Measurements from ENCODE around the gene CDKN1B. TPM values are rescaled to one million over a fixed set of nuclear protein-coding genes. Genes with fewer than 3 reads are reported as not detected.

CDKN1B gene
- 54.8 and 61.9 TPM in 2 replicates for total RNA-seq

- Mint-ChIP-seq H3K4me1 (ENCODE audit: low read depth) (peaks cover 71% of the 10 kb centered on the region), H3K27ac (peak within 1 kb of the TSS; percentile 99), H3K9me3 (no peaks in the 10 kb centered on the region), H3K27me3 (ENCODE audit: insufficient read depth) (no peaks in the 10 kb centered on the region), H3K4me3 (peak within 1 kb of the TSS; percentile 98), H3K36me3 (ENCODE audit: low read depth) (peaks cover 44% of the 10 kb centered on the region)
- intact Hi-C loops (cut with micrococcal nuclease) = loop anchor here (1.0 to 10.0 kb wide), 9 partner anchors 8 to 1992 kb away; partner anchors contain the start of genes BORCS5, DDX47, DUSP16 and YBX3
- peak; percentile 77 for DNase-seq (ENCODE audit: low spot score)
Measured at GRCh38 chr12:12716793-12717585, at the start of gene CDKN1B. Gene CDKN1B (plus strand): TSS chr12:12717368. CDS start chr12:12717840, 472 bp downstream.

- H3K4me1 Mint-ChIP-seq (ENCODE audit: low read depth) = peaks cover 19% of the 10 kb centered on the region
- no peak overlapping the region for H3K4me3 Mint-ChIP-seq
- no peak overlapping the region for H3K27ac Mint-ChIP-seq
- peaks cover 2% of the 10 kb centered on the region for H3K27me3 Mint-ChIP-seq (ENCODE audit: insufficient read depth)
- no peak for DNase-seq (ENCODE audit: low spot score)
- no peaks in the 10 kb centered on the region for H3K9me3 Mint-ChIP-seq
- H3K36me3 Mint-ChIP-seq (ENCODE audit: low read depth) = peaks cover 4% of the 10 kb centered on the region
- intact Hi-C loops (cut with micrococcal nuclease) = no loop called here
Measured at GRCh38 chr12:12668005-12668404, 49.2 kb upstream of the CDKN1B start.

- no peak for DNase-seq (ENCODE audit: low spot score)
- H3K27ac Mint-ChIP-seq = no peak overlapping the region
- H3K36me3 Mint-ChIP-seq (ENCODE audit: low read depth) = peaks cover 8% of the 10 kb centered on the region
- intact Hi-C loops (cut with micrococcal nuclease) = no loop called here
- no peak overlapping the region for H3K4me3 Mint-ChIP-seq
- peaks cover 25% of the 10 kb centered on the region for H3K4me1 Mint-ChIP-seq (ENCODE audit: low read depth)
- H3K9me3 Mint-ChIP-seq = no peaks in the 10 kb centered on the region
- H3K27me3 Mint-ChIP-seq (ENCODE audit: insufficient read depth) = peaks cover 2% of the 10 kb centered on the region
Measured at GRCh38 chr12:12669020-12669419, 48.1 kb upstream of the CDKN1B start.

GRCh38 chr12:12671850-12672660, 45.1 kb upstream of the CDKN1B start:
- peak overlapping the region; percentile 7 for H3K27ac Mint-ChIP-seq
- H3K9me3 Mint-ChIP-seq = no peaks in the 10 kb centered on the region
- DNase-seq (ENCODE audit: low spot score) = no peak
- no peaks in the 10 kb centered on the region for H3K27me3 Mint-ChIP-seq (ENCODE audit: insufficient read depth)
- intact Hi-C loops (cut with micrococcal nuclease) = no loop called here
- peaks cover 26% of the 10 kb centered on the region for H3K4me1 Mint-ChIP-seq (ENCODE audit: low read depth)
- H3K4me3 Mint-ChIP-seq = no peak overlapping the region
- H3K36me3 Mint-ChIP-seq (ENCODE audit: low read depth) = peaks cover 6% of the 10 kb centered on the region

GRCh38 chr12:12673296-12673695, 43.9 kb upstream of the CDKN1B start:
- H3K4me1 Mint-ChIP-seq (ENCODE audit: low read depth) = peaks cover 26% of the 10 kb centered on the region
- H3K4me3 Mint-ChIP-seq = no peak overlapping the region
- intact Hi-C loops (cut with micrococcal nuclease) = no loop called here
- H3K27ac Mint-ChIP-seq = peak overlapping the region; percentile 36
- no peaks in the 10 kb centered on the region for H3K9me3 Mint-ChIP-seq
- H3K27me3 Mint-ChIP-seq (ENCODE audit: insufficient read depth) = no peaks in the 10 kb centered on the region
- peaks cover 6% of the 10 kb centered on the region for H3K36me3 Mint-ChIP-seq (ENCODE audit: low read depth)
- DNase-seq (ENCODE audit: low spot score) = no peak

- Mint-ChIP-seq H3K27me3 (ENCODE audit: insufficient read depth) (no peaks in the 10 kb centered on the region), H3K9me3 (no peaks in the 10 kb centered on the region), H3K27ac (no peak overlapping the region), H3K4me3 (no peak overlapping the region), H3K4me1 (ENCODE audit: low read depth) (peaks cover 21% of the 10 kb centered on the region), H3K36me3 (ENCODE audit: low read depth) (peaks cover 6% of the 10 kb centered on the region)
- intact Hi-C loops (cut with micrococcal nuclease) = no loop called here
- DNase-seq (ENCODE audit: low spot score) = no peak
Measured at GRCh38 chr12:12676605-12677004, 40.6 kb upstream of the CDKN1B start.

GRCh38 chr12:12681061-12681765, 36.0 kb upstream of the CDKN1B start:
- no peaks in the 10 kb centered on the region for H3K9me3 Mint-ChIP-seq
- H3K4me1 Mint-ChIP-seq (ENCODE audit: low read depth) = peaks cover 6% of the 10 kb centered on the region
- intact Hi-C loops (cut with micrococcal nuclease) = no loop called here
- H3K27ac Mint-ChIP-seq = no peak overlapping the region
- H3K4me3 Mint-ChIP-seq = no peak overlapping the region
- no peaks in the 10 kb centered on the region for H3K27me3 Mint-ChIP-seq (ENCODE audit: insufficient read depth)
- DNase-seq (ENCODE audit: low spot score) = no peak
- peaks cover 4% of the 10 kb centered on the region for H3K36me3 Mint-ChIP-seq (ENCODE audit: low read depth)

GRCh38 chr12:12682284-12682683, 34.9 kb upstream of the CDKN1B start:
- Mint-ChIP-seq H3K9me3 (no peaks in the 10 kb centered on the region), H3K36me3 (ENCODE audit: low read depth) (peaks cover 4% of the 10 kb centered on the region), H3K27ac (no peak overlapping the region), H3K27me3 (ENCODE audit: insufficient read depth) (no peaks in the 10 kb centered on the region), H3K4me1 (ENCODE audit: low read depth) (no peaks in the 10 kb centered on the region), H3K4me3 (no peak overlapping the region)
- intact Hi-C loops (cut with micrococcal nuclease) = no loop called here
- no peak for DNase-seq (ENCODE audit: low spot score)

GRCh38 chr12:12683136-12683697, 34.0 kb upstream of the CDKN1B start:
- Mint-ChIP-seq H3K4me3 (no peak overlapping the region), H3K27ac (no peak overlapping the region), H3K9me3 (no peaks in the 10 kb centered on the region), H3K36me3 (ENCODE audit: low read depth) (peaks cover 11% of the 10 kb centered on the region), H3K4me1 (ENCODE audit: low read depth) (no peaks in the 10 kb centered on the region), H3K27me3 (ENCODE audit: insufficient read depth) (no peaks in the 10 kb centered on the region)
- intact Hi-C loops (cut with micrococcal nuclease) = no loop called here
- no peak for DNase-seq (ENCODE audit: low spot score)

- no peak for DNase-seq (ENCODE audit: low spot score)
- H3K4me3 Mint-ChIP-seq = no peak overlapping the region
- H3K9me3 Mint-ChIP-seq = no peaks in the 10 kb centered on the region
- H3K36me3 Mint-ChIP-seq (ENCODE audit: low read depth) = peaks cover 11% of the 10 kb centered on the region
- H3K4me1 Mint-ChIP-seq (ENCODE audit: low read depth) = no peaks in the 10 kb centered on the region
- intact Hi-C loops (cut with micrococcal nuclease) = no loop called here
- H3K27me3 Mint-ChIP-seq (ENCODE audit: insufficient read depth) = no peaks in the 10 kb centered on the region
- no peak overlapping the region for H3K27ac Mint-ChIP-seq
Measured at GRCh38 chr12:12683725-12684124, 33.4 kb upstream of the CDKN1B start.

GRCh38 chr12:12684375-12685106, 32.6 kb upstream of the CDKN1B start:
- no peaks in the 10 kb centered on the region for H3K27me3 Mint-ChIP-seq (ENCODE audit: insufficient read depth)

GRCh38 chr12:12685305-12685704, 31.9 kb upstream of the CDKN1B start:
- Mint-ChIP-seq H3K27ac (no peak overlapping the region), H3K9me3 (no peaks in the 10 kb centered on the region), H3K4me3 (no peak overlapping the region), H3K4me1 (ENCODE audit: low read depth) (peaks cover 8% of the 10 kb centered on the region), H3K36me3 (ENCODE audit: low read depth) (peaks cover 11% of the 10 kb centered on the region), H3K27me3 (ENCODE audit: insufficient read depth) (no peaks in the 10 kb centered on the region)
- intact Hi-C loops (cut with micrococcal nuclease) = no loop called here
- DNase-seq (ENCODE audit: low spot score) = no peak

More at GRCh38 chr12:12684375-12685106, 32.6 kb upstream of the CDKN1B start:
- intact Hi-C loops (cut with micrococcal nuclease) = no loop called here
- Mint-ChIP-seq H3K9me3 (no peaks in the 10 kb centered on the region), H3K36me3 (ENCODE audit: low read depth) (peaks cover 11% of the 10 kb centered on the region), H3K4me3 (no peak overlapping the region), H3K4me1 (ENCODE audit: low read depth) (peaks cover under 1% of the 10 kb centered on the region), H3K27ac (no peak overlapping the region)
- no peak for DNase-seq (ENCODE audit: low spot score)

Data from activated T-helper 1 cell treated with anti-CD3 and anti-CD28 coated beads, Interleukin-12 subunit alpha, Interleukin-12 subunit beta, Interleukin-2, Interleukin-4 antibody, amounts not matched to agents 30 ng/mL and 10 ng/mL and 1 ng/mL, durations not matched to agents 14 hours and 24 hours and 36 hours (primary cell).